LNCaP clone FGC (cell line): ENCODE measurements around the gene BOC.

Experiments used
- DNase-seq: peaks from one replicate; pipeline ENCODE4 v3.0.0-alpha.2; 2011; ENCODE audit warnings: low read depth
- H3K4me3 ChIP-seq: 2 replicates; pipeline ENCODE4 v1.5.1; 2011; ENCODE audit warnings: mild to moderate bottlenecking, low read depth, low read length, control low read depth
- CTCF ChIP-seq: IDR thresholded peaks from 2 replicates; pipeline ENCODE4 v1.5.1; 2012; ENCODE audit warnings: mild to moderate bottlenecking; ENCODE audit not compliant: control insufficient read depth, insufficient read depth; ENCODE audit errors: extremely low read depth

Gene BOC

GRCh38 chr3:113266738-113267137, 55.4 kb downstream of the BOC start:
- TF ChIP-seq CTCF = no peak
- no peak for DNase-seq
- H3K4me3 ChIP-seq = no peak overlapping the region

- no peak for DNase-seq
- no peak for TF ChIP-seq CTCF
- H3K4me3 ChIP-seq = no peak overlapping the region
These were observed 57.0 kb downstream of the BOC start for GRCh38 chr3:113268311-113268710.

DNA sequence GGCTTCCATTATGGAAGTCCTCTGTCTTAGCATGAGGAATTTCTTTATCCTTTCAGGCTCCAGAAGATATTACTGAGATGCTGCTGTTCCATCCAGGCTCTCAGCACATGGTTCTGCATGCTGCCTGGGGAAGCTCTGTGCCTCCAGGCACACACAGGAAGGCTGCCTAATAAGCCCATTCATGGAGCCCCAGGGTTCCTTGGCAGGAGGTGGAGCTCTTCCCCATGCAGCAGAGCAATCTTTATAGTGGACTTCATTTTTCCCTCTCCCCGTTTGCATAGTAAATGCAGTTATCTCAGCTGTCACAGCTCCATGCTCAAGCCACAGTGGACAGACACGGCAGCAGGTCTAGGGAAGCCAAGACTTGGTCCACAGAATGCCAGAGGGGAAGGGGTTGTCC, 57.6 kb downstream of the BOC start:
- no peak overlapping the region for H3K4me3 ChIP-seq
- TF ChIP-seq CTCF = no peak
- DNase-seq = no peak

DNA sequence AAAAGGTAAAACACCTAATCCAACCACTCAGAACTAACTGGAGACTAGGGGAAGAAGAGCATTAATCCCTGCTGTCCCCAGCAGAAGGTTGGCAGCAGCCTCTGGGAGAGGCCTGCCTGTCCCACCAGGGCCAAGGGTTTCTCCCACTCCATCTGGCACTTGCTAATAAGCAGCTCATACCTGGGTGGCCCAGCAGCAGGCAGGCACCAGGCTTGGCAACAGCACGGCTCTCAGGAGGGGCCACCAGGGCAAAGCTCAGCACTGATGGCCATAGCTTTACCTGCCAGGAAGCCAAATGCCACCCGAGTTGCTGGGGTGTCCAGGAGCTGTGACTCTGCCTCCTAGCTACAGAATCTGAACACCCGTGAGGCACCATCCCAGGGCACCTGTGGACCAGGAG, 58.3 kb downstream of the BOC start:
- DNase-seq = no peak
- TF ChIP-seq CTCF = no peak

DNA sequence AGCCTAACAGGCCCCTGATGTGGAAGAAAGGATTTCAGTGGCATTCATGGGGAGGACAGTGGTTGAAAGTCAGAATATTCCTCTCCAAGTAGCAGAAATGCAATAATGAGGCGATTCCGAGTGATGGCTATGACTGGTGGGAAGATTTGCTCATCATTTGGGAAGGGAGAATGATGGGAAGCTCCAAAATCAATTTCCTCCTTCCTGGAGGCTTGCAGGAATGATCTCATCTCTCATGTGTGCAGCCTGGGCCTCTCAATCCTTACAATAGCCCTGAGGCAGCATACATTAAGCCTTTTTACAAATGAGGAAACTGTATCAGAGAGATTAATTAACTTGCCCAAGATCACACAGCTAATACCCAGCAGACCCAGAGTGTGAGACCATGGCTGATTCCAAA, 58.7 kb downstream of the BOC start:
- DNase-seq = no peak
- no peak overlapping the region for H3K4me3 ChIP-seq
- TF ChIP-seq CTCF = no peak

More for the DNA sequence above, 58.3 kb downstream of the BOC start:
- no peak overlapping the region for H3K4me3 ChIP-seq

GRCh38 chr3:113270786-113271185, 59.4 kb downstream of the BOC start:
- no peak overlapping the region for H3K4me3 ChIP-seq
- TF ChIP-seq CTCF = no peak

GRCh38 chr3:113271189-113271588, 59.8 kb downstream of the BOC start:
- no peak for TF ChIP-seq CTCF
- DNase-seq = no peak
- H3K4me3 ChIP-seq = no peak overlapping the region

More at GRCh38 chr3:113270786-113271185, 59.4 kb downstream of the BOC start:
- no peak for DNase-seq
